IPS-NIHi7 (cell line): ENCODE data around the gene GNB5.
A peak's percentile ranks its signal among the peaks of the same experiment; 100 is the strongest.
"Not testable (repeated sequence)": the region's sequence is repeated elsewhere in the genome, so short reads cannot be mapped to it uniquely, and the experiment has no call there.

Source experiments
- DNase-seq: peaks from one replicate; pipeline ENCODE4 v3.0.0; 2012; ENCODE audit warnings: mixed read lengths; ENCODE audit errors: extremely low spot score

The GNB5 gene

GRCh38 chr15:52191207-52191606, at the start of gene GNB5:
Gene GNB5, minus strand, starts transcription at chr15:52191392. Its CDS starts 6,716 bp downstream, at chr15:52184676.
- peak; percentile 50 for DNase-seq

DNA sequence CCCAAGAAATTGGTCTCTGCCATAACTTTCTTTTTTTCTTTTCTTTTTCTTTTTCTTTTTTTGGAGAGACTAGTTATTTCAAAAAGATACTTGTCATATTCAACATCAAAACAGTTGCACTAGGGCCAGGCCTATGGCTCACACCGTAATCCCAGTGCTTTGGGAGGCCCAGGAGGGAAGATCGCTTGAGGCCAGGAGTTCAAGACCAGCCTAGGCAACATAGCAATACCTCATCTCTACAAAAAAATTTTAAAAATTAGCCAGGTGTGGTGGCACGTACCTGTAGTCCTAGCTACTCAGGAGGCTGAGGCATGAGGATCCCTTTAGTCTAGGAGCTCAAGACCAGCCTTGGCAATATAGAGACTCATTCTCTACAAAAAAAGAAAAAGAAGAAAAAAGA, 49.0 kb upstream of the GNB5 start:
- DNase-seq: no peak

DNA sequence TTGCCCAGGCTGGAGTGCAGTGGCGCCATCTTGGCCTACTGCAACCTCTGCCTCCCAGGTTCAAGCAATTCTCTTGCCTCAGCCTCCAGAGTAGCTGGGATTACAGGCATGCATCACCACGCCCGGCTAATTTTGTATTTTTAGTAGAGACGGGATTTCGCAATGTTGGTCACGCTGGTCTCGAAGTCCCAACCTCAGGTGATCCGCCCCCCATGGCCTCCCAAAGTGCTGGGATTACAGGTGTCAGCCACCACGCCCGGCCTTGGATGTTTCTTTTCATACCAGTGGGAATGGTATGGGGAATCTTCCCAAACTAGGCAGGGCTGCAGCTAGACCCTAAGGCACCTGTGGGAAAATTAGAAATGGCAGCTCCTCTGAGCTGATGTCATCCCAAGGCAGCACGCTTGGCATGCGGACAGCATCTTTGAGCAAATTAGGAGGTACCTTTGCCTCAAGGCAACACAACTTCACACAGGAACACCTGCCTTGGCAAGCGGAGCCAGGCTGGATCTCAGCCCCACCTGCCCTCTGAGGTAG, 47.9 kb upstream of the GNB5 start:
- not testable (repeated sequence) for DNase-seq

GRCh38 chr15:52238149-52238548, 47.0 kb upstream of the GNB5 start:
- DNase-seq: no peak

DNA sequence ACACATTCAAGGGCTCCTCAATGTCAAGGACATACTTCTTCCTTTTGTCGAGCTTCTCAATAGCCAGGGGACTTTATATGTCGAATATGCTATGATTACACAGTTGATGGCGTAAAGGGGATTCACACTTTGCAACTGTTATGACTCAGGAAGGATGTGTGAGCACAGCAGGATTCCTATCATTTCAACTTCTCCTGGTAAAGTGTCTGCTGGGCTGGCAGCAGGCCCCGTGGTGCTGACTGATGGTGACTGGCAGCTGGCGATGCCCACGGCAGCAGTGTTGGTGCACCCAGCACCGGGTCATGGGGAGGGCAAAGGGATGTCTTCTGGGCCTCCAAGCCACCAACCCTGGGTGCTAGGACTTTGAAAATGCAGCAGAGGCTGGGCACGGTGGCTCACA, 44.8 kb upstream of the GNB5 start:
- DNase-seq: no peak

- no peak for DNase-seq
Observed at GRCh38 chr15:52234596-52235541, 43.7 kb upstream of the GNB5 start.

- DNase-seq: no peak
Observed at GRCh38 chr15:52233405-52233804, 42.2 kb upstream of the GNB5 start.

DNA sequence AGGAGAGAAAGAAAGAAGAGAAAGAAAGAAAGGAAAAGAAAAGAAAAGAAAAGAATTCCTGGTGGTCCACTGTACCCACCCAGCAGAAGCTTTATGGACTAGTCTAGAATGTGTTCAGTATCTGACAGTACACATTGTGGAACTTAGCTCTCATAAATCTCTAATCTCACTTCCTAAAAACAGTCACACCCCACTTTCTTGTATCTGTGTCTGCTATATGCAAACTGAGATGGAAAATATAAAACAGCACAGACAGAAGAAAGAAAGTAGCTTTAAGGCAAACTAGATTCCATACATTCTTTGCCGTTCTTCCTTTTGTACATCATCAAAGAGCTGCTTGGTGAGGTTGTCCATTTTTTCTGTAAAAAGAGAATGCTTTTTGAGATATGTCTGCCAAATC, 41.1 kb upstream of the GNB5 start:
- DNase-seq: no peak

DNA sequence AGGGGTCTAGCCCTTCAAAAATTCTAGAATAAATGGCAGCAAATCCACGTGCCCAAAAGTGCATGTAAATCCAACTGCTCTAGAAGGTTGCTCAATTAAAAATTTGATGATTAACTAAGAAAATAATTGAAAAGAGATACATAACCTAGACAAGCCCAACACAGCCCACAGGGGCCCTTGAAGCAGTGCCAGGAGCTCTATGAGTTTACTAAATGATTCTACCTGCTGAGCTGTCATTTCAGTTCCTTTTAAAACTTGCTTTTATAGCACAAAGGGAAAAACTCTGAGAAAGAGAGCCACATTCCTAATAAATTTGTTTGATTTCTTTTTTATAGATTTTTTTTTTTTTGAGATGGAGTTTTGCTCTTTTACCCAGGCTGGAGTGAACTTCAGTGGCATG, 38.9 kb upstream of the GNB5 start:
- DNase-seq: no peak

- peak; percentile 66 for DNase-seq
Observed at GRCh38 chr15:52228921-52229320, 37.7 kb upstream of the GNB5 start.

DNA sequence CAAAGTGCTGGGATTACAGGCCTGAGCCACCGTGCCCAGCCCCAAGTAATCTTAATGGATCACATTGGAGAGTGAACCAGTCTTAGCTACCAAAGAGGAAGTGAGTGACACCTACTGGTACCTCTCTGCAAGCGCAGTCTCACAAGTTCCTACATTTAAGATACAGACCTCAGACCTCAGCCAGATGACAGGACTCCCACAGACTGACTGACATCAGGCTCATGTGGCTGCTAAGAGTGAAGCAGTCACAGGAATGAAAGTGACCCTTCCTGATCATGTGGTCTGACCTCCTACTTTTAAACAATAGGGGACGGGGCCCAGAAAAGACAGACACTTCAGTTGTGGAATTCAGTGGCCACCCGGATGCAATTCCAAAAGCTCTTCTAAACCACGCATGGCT, 36.3 kb upstream of the GNB5 start:
- DNase-seq: peak; percentile 89

- DNase-seq: no peak
Observed at GRCh38 chr15:52225230-52225629, 34.0 kb upstream of the GNB5 start.

- no peak for DNase-seq
Observed at GRCh38 chr15:52224211-52224610, 33.0 kb upstream of the GNB5 start.

GRCh38 chr15:52221730-52222129, 30.5 kb upstream of the GNB5 start:
- no peak for DNase-seq

DNA sequence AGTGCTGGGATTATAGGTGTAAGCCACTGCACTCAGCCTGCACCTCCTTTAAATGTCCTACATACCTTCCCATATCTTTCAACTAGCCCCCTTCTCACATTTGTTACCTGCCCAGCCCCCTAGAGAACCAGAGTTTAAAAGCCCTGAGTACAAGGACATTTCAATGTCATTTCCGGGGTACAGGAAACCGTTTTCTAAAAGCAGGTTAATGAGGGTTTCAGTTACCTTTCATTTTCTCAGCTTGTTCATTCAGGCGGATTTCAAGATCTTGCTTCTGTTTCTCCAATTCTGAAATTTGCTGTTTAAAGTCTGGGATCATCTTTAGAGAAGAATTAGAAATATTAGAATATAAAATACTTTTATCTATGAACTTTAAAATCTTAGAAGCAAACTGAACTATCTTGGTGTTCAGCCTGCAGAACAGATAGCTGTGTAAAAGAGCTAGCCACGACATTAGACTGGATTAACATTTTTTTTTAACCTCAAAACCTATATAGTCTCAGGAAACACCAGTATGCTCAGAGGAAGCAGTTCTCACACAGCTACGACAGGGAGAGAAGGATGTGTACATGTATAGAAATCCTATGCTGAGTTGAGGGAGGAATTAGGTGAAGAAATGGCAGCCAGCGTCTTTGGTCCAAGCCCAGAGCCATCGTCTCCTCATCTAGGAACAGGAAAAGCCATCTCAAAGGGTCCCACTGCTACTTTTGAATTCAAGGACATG, 29.9 kb upstream of the GNB5 start:
- DNase-seq: no peak

- DNase-seq: no peak
Observed at GRCh38 chr15:52220251-52220650, 29.1 kb upstream of the GNB5 start.

GRCh38 chr15:52218816-52219215, 27.6 kb upstream of the GNB5 start:
- no peak for DNase-seq

- no peak for DNase-seq
Observed at GRCh38 chr15:52218371-52218770, 27.2 kb upstream of the GNB5 start.

DNA sequence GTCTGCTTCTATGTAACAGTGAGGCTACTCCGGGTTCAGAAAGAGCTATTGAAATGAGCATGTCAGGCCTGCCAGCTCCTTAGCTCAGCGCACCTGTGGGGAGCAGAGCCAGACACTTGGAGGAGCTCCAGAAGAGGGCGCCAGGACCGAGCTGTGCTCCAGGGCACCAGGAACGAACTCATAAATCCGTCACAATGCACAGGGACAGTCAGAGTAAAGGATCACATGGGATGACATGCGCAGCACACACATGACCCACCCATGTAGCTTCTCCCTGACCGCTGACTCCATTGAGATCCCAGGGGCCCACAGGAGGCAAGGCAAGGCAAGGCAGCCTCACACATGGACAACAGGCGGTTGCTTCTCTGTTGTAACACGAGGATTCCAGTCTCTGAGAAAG, 26.0 kb upstream of the GNB5 start:
- DNase-seq: peak; percentile 60

GRCh38 chr15:52214553-52214952, 23.4 kb upstream of the GNB5 start:
- no peak for DNase-seq

GRCh38 chr15:52213206-52213605, 22.0 kb upstream of the GNB5 start:
- no peak for DNase-seq

- DNase-seq: peak; percentile 87
Observed at GRCh38 chr15:52208306-52208946, 17.2 kb upstream of the GNB5 start.
